Effector CD4-positive, alpha-beta T cell (primary cell): ENCODE measurements around the gene NCOR2.
A peak's percentile ranks its signal among the peaks of the same experiment; 100 is the strongest.

Source experiments
- DNase-seq: peaks from one replicate; pipeline ENCODE4 v3.0.0-alpha.2; 2020

NCOR2 gene

DNA sequence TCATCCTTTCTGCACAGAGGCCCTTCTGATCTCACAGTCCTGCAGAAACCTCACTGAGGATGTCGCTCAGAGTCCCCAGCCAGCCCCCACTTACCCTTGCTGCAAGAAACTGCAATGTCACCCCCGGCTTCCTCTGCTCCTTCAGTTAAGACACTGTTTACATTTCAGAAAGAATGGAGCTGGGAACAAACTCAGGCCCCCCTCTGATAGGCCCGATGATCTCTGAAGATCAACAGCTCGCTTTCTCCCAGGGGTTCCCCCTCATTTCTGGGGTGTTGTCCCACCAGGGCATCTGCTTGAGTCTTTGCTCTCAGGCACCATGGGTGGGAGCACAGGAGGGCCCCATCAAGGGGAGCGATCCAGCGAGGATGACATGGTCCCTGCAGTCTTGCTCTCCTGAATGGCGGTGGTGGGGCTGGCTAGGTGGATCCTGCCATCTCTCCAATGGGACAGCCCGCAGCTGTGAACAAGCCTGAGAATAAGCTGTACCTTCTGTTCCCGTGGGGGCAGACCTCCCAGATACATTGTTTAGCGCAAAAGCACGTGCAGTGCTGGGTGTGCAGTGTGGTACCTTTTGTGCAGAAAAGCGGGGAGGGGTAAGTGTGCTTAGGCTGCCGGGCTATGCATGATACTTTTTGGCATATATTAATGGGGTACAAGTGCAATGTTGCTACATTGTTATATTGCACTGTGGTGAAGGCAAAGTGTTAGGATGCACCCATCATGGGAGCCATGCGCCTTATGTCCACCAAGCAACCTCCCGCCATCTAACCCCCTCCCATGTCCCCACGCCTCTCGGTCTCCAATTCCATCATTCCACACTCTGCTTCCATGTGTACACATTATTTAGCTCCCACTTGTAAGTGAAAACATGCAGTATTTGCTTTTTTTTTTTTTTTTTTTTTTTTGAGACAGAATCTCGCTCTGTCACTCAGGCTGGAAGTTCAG, 6.7 kb upstream of the NCOR2 start:
- no peak for DNase-seq

DNA sequence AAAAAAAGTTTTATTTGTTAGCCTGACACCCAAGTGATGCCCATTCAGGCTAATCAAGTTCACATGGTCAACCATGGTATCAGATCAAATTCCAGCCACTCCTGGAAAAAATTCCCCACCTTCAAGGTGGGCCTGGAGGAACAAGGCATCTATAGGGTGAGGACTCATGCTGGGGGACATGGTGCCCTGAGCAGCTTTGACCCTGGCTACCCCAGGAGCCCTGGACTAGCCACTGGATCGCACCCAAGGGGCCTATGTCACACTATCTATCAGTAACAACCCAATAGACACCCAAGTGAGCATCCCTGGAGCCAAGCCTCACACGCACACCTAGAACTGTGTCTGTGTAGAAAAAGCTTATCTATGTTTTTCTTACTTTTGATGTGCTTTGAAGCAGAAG, 4.1 kb upstream of the NCOR2 start:
- DNase-seq = no peak

DNA sequence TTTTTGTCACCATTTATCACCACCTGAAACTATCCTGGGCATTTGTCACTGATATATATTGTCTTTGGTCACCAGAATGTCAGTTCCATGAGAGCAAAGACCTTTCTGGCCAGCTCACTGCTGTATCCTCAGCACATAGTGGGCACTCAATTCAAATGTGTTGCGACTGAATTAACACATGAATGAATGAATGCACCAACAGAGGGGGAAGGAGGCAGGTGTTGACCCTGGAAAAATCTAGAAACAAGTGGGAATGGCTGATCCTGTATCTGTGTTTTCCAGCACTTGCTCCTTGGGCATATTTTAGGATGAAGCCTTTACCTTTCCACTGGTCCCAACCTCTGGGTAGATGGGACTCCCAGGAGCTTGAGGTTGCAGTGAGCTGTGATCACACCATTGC, 3.4 kb upstream of the NCOR2 start:
- DNase-seq = no peak

DNA sequence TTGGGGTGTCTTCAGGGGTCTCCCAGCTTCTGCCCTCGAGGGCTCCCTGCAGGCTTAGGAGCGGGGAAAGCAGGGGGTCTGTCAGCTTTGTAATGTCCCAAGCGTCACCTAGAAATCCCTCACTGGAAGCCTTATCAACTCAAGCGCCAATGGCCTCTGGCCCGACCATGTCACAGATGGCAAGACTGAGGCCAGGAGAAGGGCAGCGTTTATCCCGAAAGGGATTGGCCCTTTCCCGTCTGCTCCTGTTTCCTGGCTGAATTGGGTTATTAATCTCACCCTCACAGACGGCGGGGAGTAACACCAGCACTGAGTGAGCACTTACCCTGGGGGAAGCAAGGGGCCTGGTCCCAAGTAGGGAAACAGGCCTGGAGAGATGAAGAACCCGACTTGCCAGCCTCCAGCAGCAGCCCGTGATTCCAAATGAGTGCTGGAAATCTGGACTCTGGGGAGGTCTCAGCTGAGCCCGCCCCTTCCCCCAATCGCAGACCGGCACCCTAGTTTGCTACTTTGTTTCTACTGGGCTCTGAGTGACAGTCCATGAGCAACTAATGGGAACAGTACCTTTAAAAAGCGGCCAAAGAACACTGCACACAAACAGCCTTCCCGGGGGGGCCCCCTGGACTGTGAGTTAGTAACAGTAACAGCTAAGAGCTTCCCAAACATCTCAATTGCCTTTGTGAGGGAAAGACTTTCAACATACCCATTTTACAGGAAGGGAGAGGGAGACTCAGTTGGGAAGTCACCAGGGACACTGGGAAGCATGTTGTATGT, 2.1 kb upstream of the NCOR2 start:
- DNase-seq = no peak

DNA sequence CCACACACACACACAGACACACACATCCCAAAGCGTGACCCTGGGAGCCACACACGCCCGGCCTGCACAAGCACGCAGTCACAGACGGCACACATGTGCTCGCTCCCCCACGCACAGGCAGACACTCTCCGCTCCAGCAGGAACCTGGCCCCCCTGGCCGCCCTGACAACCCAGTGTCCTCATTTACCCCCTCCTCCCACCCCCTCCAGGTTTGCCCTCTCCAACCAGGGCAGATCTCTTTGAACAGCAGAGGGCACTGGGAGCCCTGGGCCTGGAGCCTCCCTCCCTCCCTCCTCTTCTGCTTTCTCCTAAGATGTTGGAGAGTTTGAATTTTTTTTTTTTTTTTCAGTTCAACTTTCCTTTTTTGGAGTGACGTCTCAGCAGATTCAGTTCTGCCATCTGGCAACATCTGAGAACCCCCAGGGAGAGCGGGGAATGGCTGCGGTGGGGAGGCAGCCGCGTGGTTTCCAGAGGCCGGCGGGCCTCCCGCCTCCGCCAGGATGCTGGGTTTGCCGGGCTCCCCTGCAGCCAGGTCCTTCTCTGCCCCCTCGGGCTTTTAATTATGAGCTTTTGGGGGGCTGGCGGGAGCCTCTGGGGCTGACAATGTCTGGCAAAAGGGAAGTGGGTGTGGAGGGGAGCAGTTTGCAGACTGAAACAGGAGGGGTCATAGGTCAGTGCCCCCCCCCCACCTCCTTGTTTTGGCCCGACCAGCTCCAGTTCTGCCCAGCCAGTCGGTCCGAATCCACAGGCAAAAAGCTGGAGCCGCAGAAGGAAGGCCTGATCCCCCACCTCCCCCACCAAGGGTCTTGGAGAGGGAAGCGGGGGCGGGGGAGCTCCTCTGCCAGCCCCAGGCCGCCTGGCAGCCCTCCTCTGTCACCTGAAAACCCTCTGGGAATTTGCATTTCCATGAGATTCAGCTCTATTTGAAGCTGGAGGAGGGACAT, 1.3 kb upstream of the NCOR2 start:
- no peak for DNase-seq

DNA sequence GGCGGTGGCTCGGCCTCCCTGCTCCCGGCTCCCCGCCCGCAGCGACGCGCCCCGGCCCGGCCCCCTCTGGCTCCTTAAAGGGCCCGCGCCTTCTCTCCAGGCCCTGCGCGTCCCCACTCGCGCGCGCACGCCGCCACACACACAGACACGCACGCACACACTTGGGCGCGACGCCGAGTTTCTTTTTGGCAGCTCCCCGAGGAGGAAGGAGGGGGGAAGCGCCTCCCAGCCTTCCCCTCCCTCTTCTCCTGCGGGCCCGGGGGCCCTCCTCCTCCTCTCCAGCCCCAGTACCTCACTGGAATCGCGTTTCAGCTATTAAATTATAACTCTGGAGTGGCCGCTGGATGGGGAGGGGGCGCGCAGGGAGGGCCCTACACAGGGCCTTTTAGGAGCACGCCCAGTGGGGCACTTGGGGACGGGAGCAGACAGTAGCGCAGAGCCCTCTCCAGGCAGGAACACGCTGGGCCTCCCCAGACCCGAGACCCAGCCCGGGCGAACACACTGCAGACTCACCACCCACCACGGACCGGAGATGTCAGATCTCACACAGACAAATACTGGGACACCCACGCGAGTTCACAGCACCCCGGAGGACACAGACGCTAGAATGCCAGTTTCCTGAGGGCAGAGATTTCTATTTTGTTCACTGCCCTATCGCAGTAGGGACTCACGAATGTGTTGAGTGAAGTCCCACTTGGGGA, 411 bp upstream of the NCOR2 start:
- DNase-seq = peak; percentile 67

DNA sequence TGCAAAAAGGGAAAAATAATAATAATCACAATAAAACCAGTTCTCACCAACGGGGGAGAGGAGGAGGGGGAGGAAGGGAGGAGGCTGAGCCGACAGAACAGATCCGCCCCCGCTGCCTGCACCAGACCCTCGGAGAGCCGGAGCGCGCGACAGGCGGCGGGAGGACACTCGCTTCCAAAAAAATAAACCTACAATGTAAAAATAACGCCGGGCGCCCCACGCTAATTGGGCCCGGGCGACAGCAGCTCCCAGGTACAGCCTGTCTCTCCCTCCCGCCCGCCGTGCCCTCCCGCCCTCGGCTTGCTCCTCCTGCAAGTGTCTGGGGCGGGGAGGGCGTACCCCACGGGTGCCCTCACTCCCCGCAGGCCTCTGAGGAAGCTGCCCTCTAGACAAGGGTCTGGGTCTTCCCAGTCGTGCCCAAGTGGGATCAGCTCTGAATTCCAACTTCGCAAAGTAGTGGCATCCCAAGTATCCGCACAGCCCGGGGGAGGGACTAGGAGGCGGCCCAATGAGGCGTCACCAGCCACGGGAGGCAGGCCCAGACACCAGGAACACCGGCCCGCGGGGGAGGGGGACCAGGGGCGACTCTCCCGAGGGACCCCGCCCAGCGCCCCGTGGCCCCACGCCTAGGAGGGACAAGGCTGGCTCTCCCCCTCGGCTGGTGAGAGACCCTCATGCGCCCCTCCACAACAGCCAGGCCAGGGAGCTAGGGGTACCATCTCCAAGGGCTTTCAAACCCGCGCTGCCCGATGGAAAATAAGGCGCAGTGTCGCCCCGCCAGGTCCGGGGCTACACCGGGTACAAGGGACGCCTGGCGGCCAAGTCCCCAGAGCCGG, 1.0 kb downstream of the NCOR2 start:
- peak; percentile 52 for DNase-seq

DNA sequence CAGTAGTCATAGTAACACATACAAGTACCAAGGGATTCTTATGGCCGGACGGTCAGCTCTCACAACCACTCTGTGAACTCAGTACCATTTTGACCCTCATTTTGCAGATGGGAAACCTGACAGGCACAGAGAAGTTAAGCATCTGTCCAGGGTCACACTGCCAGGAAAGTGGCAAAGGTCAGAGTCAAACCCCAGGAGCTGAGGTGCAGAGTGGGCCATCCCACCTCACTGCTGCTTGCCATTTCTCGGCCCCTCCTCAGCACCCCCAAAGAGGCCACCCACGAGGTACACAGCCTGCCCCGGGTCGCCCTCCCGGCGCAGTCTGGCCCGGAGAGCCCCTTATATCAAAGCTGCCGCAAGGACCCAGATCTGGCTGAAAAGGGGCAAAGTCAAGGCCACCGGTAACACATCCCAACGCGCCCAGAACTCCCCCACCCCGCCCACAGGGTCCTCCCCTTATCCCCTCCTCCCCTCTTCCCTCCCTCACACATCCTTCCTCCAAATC, 1.7 kb downstream of the NCOR2 start:
- DNase-seq = no peak

DNA sequence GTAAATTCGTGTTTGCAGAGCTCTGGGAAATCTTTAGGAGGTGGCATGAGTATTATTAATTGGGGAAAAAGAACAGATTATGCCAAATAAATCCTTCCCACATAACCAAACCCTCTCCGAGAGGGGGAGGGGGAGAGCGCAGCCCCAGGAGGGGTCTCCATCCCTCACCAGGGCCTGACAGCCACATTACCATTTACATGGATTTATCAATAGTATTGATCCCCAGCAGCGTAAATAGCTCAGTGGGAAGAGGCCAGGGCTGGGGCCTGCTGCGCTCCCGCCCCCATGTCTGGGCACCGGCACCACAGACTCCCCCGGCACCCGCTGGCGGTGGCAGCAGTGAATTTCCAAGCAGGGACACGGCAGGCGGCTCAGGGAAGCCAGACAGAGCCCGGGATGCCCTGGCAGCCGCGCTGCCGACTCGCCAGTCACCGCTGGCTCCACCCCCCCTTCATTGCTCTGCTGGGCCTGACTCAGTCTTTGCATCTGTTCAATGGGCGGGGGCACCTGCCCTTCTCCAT, 2.4 kb downstream of the NCOR2 start:
- no peak for DNase-seq

DNA sequence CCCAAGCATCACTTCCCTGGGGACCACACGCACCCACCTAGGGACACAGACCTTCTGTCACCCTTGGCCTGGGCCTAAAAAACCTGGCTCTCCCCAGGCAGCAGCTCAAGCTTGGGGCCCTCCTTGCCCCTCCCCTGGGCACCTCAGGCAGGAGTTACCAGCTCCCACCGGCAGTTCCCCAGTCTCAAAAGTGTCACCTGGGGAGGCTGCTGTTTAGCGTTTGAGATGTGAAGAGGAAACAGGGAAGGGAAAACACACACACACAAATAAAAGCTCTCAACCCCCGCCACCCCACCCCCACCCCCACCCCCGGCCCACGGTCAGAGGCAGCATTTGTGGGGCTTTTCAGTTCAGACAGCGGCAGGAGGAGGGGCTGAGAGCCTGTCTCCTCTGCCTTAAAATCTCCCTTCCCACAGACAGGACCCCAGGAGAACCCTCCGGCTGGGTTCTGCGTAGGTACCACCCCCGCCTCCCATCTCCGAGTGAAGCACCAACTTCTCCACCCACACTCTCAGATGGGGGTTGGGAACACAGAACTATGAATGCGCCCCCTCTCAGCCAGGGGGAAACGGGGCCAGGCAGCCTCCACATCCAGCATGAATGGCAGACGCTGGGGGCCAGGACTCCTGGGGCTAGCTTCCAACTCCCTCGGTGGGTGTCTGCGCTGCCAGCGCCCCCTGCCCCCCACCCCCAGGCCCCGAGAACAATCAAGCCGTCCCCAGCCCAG, 3.0 kb downstream of the NCOR2 start:
- DNase-seq = no peak

DNA sequence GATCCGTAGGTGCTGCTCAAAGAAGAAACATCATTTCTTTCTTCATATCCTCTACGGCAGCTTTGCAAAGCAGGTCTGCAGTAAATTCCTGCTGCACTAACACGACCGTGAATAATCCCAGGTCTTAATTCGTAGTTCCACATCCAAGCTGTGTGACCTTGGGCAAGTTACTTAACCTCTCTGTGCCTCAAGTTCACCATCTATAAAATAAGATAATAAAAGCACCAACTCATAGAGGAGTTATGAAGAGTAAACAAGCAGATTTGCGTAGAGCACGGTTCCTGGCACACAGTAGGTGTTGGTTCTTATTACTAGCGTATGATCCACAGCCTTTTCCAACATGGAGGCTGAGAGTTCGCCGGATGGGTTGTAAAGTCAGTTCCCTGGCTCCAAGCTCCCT, 3.6 kb downstream of the NCOR2 start:
- no peak for DNase-seq

DNA sequence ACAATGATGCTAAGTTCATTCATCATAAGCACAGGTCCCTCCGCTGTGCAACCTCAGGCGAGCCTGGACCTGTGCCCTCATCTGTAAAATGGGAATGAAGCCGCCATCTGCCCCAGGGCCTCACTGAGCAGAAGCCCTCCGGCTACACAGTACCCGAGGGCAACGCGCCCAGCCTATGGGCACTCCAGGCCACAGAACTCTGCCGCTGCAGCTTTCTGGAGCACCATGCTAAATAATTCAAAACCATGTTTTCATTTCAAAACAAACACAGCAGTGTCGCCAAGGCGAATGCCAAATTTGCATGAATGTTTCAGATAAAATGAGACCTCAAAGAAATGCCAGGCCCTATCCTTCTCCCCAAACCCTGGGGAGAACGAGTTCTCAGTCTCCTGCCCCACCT, 4.0 kb downstream of the NCOR2 start:
- DNase-seq = no peak

DNA sequence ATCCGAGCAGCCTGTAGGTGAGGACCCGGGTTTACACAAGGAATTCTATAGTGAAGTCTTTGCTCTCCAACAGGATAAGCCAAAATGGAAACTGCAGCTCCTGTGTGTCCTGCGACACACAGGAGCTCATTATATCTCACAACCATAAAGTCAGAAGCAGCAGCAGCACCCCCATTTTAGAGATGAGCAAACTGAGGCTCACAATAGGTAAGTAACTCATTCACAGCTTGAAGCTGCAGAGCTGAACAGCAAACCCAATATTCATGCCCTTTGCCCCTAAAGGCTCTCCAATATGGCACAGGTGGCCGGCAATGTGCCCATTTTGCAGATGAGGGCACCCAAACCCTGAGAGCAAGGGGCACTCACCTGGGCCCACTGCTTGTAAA, 4.6 kb downstream of the NCOR2 start:
- no peak for DNase-seq

DNA sequence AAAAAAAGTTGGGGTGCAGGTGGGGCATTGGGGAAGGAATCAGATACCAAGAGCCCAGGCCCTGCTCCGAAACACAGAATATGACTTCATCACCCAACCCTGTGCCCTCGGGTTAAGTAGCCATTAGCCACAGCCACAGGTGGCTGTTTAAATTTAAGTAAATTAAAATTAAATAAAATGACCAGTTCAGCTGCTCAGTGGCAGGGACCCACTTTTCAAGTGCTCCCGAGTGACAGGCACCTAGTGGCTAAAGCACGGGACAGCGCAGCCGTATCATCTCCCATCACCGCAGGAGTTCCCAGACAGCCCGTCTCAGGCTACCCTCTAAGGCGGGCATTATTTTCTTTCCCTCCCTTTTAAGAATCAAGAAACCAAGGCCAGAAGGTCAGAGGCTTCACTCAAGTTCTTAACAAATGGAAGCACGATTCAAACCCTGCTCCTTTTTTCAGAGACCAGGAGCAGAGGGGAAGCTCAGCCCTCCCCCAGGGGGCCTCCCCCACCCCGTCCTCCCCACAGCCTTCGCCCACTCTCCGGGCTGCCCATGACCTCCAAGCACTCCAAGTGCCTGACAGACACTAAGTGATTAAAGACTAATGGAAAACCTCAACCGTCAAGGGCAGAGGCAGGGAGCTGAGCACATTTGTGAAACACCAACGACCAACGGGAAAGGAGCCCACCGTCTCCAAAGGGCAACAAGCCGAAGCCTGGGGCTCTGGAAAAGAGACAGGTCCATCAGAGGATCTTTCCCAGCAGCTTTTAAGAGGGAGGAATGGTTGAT, 5.2 kb downstream of the NCOR2 start:
- DNase-seq = no peak

DNA sequence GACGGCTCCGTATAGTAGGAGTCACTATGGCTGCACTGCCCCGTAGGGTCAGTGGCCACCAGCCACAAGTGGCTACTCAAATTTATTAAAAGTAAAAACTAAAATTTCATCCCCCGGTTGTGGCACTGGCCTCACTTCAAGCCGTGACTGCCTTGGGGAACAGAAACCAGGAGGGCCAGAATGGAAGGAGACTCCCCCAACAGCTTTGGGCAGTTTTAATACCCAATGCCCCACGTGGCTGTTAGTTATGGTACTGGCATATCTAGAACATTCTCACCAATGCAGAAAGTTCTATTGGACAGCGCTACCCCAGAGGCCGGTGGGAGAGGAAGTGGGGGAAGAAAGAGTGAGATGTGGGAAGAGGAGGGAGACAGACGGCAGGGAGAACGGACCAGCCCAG, 6.2 kb downstream of the NCOR2 start:
- no peak for DNase-seq

DNA sequence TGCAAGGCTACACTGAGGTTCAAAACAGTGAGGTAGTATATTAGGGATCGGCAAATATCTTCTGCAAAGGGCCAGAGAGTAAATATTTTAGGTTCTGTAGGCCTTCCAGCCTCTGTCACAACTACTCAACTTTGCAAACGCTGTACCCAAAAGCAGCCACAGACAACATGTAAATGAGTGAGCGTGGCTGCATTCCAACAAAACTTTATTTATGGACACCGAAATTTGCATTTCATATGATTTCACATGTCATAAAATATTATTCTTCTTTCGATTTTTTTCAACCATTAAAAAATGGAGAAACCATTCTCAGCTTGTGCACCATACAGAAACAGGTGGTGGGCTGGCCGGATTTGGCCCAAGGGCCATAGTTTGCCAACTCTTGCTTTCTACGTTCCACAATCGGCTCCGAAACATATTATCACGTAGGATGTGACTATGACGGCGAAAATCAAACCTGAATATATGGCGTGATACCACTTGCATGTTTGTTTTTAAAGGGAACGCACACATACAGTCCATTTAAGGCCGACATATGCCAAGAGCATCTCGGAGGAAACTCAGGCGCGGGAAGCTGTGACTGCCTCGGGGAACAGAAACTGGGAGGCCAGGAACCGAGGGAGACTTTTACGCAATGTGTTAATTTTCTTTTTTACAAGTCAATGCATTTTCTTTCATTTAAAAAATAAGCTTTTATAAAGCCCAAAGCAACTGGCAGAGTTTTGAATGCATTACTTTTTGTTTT, 7.1 kb downstream of the NCOR2 start:
- no peak for DNase-seq

DNA sequence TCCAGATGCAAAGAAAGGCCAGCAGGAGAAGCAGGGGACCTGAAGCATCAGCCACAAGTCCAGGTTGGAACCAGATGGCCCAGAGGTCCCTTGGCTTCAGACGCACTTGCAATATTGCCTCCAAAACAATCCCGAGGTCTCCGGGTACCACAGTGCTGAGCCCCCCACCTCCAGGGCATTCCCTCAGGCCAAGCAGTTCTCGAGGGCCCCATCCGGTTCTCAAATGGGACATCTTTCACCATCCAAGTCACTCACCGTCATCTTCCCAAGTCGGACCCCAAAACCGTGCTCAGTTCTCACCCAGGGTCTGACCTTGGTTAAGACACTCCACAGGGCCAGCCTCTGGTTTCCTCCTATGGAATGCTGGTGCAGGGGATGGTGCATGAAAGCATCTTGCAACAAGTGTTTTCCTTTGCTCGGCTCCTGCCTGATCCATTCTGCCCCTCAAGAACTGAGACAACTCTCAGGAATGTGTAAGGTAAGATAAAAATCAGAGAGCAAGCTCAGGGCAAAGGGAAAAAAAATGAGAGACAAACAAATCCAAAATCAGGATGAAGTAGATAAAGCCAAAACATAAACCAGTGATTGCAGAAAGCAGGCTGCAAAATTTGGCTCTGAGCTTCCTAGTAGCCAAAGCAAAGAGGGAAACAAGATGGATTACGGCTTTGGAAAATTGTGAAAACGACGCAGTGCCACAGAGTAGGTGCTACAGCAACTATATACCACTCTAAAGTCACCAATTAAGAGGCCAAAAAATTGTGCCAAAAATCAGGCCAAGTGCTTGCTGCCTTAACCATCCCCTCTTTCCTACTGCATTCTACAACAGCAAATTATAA, 8.0 kb downstream of the NCOR2 start:
- DNase-seq = no peak

DNA sequence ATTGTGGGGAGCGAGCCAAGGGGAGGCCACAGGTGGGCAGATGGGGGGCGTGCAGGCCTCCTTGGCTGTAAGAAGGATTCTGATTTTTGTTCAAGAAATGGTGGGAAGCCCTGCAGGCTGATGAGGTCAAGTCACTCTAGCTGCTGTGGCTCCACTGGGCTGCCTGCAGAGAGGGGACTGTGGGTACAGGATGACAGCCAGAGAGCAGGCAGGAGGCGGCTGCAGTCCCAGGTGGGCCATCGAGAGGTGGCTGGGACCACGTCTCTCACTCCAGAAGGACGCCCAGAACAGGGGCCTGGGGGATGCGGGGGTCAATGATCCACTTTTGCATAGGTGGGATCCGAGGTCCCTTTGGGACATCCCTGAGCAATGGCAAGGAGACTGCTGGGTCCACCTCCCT, 9.1 kb downstream of the NCOR2 start:
- DNase-seq = no peak
